GM10847 (cell line): ENCODE results near the gene CARMIL1.

ENCODE experiments used
- POLR2A ChIP-seq: IDR thresholded peaks from 2 replicates; pipeline ENCODE4 v1.6.1; 2011; ENCODE audit not compliant: insufficient read length; ENCODE audit errors: extremely low read depth

Gene CARMIL1

DNA sequence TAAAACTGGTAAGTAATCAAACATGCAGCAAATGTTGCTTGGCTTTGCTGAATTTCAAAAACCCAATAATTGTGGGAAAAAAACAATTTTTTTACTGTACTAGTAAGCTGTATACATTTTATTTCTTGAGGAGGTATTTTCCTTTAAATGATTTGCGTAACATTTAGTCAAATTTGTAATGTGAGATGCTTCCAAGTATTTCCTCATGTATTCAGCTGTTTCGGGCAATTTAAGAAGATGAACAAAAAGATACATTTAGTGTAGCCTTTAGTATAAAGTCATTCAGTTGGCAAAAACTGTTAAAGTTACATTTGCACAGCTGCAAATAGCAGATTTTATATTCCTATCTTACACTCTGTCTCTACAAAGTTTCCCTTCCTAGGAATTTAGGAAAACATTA lies 186.8 kb downstream of the CARMIL1 start:
- no peak for TF ChIP-seq POLR2A

DNA sequence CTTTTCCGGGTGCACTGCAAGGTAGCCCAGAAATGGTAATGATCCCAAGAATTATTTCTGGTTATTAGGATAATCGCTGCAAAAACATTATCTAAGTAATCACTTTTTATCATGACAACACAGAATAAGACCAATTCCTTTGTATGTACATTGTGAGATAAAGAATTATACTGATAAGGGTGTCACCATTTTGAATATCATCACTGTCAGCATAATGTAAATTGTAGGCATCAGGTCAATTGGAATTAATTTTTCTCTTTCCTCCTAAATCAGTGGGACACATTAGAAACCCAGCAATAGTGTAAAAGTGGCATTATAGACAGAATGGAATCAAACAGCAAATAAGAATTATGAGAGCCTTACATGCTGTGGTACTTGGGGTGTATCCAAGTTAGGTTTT lies 189.7 kb downstream of the CARMIL1 start:
- no peak for TF ChIP-seq POLR2A

GRCh38 chr6:25469797-25470388 lies 190.7 kb downstream of the CARMIL1 start:
- no peak for TF ChIP-seq POLR2A

GRCh38 chr6:25472306-25472705 lies 193.1 kb downstream of the CARMIL1 start:
- TF ChIP-seq POLR2A, result no peak

DNA sequence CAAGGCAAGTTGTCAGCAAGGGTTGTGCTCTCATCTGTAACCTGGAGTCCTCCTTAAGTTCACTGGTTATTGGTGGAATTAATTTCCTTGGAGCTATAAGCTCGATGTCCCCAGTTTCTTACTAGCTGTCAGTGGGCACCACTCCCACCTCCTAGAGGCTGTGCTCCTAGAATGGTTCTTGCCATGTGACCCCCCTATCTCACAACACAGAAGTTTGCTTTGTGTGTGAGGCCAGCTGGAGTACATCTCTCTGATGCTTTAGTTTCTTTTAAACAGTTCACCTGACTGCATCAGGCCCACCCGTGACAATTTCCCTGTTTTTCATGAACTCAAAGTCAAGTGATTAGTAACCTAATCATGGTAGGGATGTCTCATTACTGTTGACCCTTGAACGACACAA lies 193.7 kb downstream of the CARMIL1 start:
- TF ChIP-seq POLR2A, result no peak

DNA sequence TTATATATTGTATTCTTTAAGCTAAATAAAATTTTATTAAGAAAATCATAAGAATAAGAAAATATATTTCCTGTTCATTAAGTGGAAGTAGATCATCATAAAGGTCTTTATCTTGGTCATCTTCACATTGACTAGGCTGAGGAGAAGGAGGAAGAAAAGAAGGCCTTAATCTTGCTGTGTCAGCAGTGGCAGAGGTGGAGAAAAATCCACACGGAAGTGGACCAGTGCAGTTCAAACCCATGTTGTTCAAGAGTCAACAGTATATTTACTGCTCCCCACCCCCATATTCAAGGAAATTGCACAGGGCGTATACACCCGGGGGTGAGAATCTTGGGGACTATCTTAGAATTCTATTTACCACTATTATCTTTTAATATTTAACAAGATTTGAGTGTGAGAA lies 194.3 kb downstream of the CARMIL1 start:
- no peak for TF ChIP-seq POLR2A

DNA sequence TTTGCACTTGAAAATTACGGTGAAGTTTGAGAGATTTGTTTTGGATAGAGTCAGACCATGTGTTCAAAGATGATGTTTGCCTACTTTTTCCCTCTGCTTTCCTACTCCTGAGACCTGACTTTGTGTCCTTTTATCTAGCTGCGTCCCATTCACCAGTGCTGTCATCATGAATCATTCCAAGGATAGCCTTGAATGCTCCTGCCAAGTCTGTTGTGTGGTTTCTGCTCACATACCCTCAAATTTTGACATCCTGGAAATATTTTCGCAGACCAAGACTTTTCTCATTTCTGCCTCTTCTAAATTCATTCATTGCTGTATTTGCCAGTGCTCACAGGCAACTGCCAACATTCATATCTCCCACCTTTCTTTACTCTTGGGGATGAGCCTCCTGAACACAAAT lies 197.0 kb downstream of the CARMIL1 start:
- TF ChIP-seq POLR2A, result no peak

- TF ChIP-seq POLR2A, result no peak
These were observed 197.9 kb downstream of the CARMIL1 start for GRCh38 chr6:25477006-25477590.

GRCh38 chr6:25478973-25479372 lies 199.8 kb downstream of the CARMIL1 start:
- no peak for TF ChIP-seq POLR2A

GRCh38 chr6:25481267-25481666 lies 202.1 kb downstream of the CARMIL1 start:
- no peak for TF ChIP-seq POLR2A

DNA sequence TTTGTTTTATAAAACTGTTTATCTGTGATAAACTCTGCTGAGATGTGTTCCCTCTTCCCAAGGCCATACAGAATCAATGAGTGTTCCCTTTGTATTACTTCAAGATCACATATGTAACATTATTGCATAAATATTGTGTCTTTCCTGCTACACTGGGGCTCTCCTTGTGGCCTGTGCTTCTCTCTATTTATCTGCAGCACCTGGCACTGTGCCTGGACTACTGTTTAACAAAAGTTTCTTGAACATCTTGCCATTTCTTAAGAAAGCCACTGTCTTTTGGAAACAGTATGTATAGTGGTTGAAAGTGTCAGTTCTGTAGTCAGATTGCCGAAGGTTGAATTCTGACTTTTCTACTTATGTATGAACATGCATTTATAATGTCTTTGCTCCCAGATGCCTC lies 203.8 kb downstream of the CARMIL1 start:
- TF ChIP-seq POLR2A, result no peak

DNA sequence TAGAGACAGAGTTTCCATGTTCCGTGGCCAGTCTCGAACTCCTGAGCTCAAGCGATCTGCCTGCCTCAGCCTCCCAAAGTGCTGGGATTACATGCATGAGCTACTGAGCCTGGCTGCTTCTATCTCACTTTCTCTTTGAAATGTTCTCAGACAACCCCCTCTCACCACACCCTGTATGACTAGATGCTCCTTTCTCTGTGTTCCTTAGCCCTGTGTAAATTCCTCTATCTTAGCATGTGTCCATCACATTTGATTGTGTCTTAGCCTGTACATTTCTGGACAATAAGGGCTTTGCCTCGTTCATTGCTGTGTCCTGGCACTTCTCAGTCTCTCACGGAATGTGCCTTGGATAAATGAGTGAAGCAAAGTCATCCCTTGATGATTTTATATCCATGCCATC lies 204.8 kb downstream of the CARMIL1 start:
- no peak for TF ChIP-seq POLR2A

DNA sequence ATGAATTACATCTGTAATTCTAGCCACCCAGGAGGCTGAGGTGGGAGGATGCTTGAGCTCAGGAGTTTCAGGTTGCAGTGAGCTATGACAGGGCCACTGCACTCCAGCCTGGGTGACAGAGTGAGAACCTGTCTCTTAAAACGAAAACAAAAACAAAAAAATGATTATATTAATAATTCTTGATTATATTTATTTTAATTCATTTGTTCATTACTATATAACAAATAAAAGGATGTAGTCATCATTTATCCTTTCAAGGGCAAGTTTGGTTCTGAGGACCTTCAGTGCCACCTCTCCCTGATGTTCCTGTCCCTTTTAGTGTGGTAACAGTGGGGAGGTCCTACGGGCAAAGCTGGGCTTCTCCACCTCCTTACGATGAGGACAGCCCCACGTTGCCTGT lies 205.7 kb downstream of the CARMIL1 start:
- no peak for TF ChIP-seq POLR2A

GRCh38 chr6:25485821-25486534 lies 206.8 kb downstream of the CARMIL1 start:
- TF ChIP-seq POLR2A, result no peak

DNA sequence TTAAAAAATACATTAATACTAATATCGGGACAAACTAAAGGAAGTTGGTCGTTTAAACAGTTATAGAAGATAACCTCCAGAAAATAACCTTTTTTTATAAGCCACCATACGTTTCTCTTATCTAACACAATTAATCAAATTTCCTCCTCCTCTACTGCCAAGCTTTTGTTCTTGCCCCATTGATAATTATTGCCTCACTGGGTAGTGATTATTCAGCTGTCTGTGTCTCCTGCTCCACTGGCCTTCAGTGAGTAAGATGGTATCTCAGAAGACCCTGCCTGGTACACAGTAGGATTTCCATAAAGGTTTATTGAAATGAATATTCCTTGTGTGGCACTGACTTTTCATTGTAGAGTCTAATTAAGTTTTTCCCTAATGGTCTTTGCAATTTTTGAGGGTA lies 207.4 kb downstream of the CARMIL1 start:
- TF ChIP-seq POLR2A, result no peak

GRCh38 chr6:25487012-25487411 lies 207.8 kb downstream of the CARMIL1 start:
- TF ChIP-seq POLR2A, result no peak

DNA sequence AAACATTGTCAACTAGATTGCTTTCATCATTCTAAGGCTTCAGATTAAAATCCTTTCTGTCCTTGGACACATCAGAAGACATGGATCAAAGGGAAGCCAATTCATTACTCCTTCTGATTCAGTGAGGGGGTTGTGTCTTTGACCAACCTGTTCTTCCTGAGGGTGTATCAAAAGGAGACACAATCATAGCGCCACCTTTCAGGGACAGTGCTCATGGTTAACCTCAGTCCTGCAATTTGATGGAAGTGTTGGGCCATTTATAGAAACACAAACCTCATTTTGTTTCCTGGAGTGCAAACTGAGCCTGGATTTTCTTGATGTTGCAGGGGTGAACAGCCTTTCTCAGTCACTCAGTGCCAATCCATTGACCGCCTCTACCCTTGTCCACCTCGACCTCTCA lies 209.0 kb downstream of the CARMIL1 start:
- TF ChIP-seq POLR2A, result no peak
